T follicular helper cell (primary cell): ENCODE measurements around the gene HRCT1.
"Not testable (repeated sequence)": the region's sequence is repeated elsewhere in the genome, so short reads cannot be mapped to it uniquely, and the experiment has no call there.

Experiments used
- DNase-seq: peaks from one replicate; pipeline ENCODE4 v3.0.0-alpha.2; 2020; ENCODE audit warnings: low read depth

HRCT1 gene

GRCh38 chr9:35918780-35919179, 12.8 kb downstream of the HRCT1 start:
- no peak for DNase-seq

GRCh38 chr9:35919212-35920008, 13.4 kb downstream of the HRCT1 start:
- DNase-seq, result no peak

GRCh38 chr9:35920051-35920620, 14.1 kb downstream of the HRCT1 start:
- no peak for DNase-seq

- no peak for DNase-seq
These were observed 17.6 kb downstream of the HRCT1 start for GRCh38 chr9:35923598-35923926.

- DNase-seq, result no peak
These were observed 18.1 kb downstream of the HRCT1 start for GRCh38 chr9:35923927-35924763.

- no peak for DNase-seq
These were observed 22.8 kb downstream of the HRCT1 start for GRCh38 chr9:35928591-35929452.

- DNase-seq, result no peak
These were observed 23.4 kb downstream of the HRCT1 start for GRCh38 chr9:35929453-35929718.

- DNase-seq, result no peak
These were observed 24.5 kb downstream of the HRCT1 start for GRCh38 chr9:35930521-35930920.

GRCh38 chr9:35930989-35931388, 25.0 kb downstream of the HRCT1 start:
- DNase-seq, result no peak

GRCh38 chr9:35932735-35933134, 26.7 kb downstream of the HRCT1 start:
- no peak for DNase-seq

- DNase-seq, result no peak
These were observed 27.6 kb downstream of the HRCT1 start for GRCh38 chr9:35933550-35934067.

GRCh38 chr9:35934069-35934468, 28.1 kb downstream of the HRCT1 start:
- DNase-seq, result not testable (repeated sequence)

- no peak for DNase-seq
These were observed 29.3 kb downstream of the HRCT1 start for GRCh38 chr9:35935261-35935660.

GRCh38 chr9:35935755-35936509, 29.9 kb downstream of the HRCT1 start:
- DNase-seq, result no peak

- no peak for DNase-seq
These were observed 31.2 kb downstream of the HRCT1 start for GRCh38 chr9:35937227-35937626.

GRCh38 chr9:35938474-35939356, 32.7 kb downstream of the HRCT1 start:
- no peak for DNase-seq

- no peak for DNase-seq
These were observed 33.8 kb downstream of the HRCT1 start for GRCh38 chr9:35939679-35940250.

- peak; percentile 25 for DNase-seq
These were observed 34.7 kb downstream of the HRCT1 start for GRCh38 chr9:35940458-35941407.

GRCh38 chr9:35942286-35942685, 36.3 kb downstream of the HRCT1 start:
- no peak for DNase-seq
